CD4-positive, alpha-beta T cell treated with Interleukin-17A for 4 hours (primary cell): ENCODE measurements around the gene NDUFA5.
A peak's percentile ranks its signal among the peaks of the same experiment; 100 is the strongest.

Experiments used
- DNase-seq: peaks from one replicate; pipeline ENCODE4 v3.0.0-alpha.2; 2020; ENCODE audit warnings: mixed read lengths

Gene NDUFA5

DNA sequence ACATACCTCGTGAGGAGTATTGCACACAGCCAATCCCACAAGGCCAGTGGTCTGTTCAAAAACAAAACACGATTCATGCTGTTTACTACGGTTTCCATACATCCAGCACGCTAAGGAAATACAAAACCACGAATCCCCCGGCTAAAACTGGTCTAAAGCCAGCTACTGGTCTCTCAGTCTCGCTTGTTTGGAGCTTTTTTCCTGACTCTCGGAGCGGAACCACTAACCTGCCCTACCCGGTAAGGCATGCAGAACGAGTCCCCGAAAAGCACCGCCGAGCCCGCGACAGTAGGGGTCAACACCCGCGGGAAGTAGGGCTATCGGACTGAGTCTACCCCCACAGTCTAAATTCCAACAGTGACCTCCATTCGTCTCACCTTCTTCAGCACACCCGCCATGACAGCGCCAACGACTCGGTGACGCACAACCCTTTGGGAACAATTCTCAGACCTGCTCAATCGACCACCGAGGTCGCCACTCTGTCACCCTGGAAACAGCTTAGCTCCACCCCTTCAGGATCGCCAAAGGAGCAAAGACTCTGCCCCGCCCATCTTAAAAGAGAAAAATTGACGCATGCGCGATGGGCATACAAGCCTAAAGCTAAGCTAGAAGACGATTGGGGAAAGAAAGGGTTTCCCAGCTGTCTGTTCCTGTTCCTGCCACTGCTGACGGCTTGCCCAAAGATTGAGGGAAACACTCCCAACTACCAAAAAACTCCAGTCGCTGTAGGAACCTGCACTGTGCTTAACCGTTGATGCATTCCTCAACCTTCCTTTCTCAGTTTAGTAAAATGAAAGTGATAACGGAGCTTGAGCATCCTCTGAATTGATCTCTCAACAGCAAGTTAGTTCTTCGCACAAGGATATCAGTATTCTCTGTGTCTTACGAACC is at the start of gene NDUFA5:
Gene NDUFA5 (minus strand): TSS at position 421 of the 891 bp plus-strand sequence. CDS start 23 bp downstream, at position 398.
- DNase-seq: peak; percentile 96

- no peak for DNase-seq
Observed at GRCh38 chr7:123604739-123605138, 47.1 kb upstream of the NDUFA5 start.

DNA sequence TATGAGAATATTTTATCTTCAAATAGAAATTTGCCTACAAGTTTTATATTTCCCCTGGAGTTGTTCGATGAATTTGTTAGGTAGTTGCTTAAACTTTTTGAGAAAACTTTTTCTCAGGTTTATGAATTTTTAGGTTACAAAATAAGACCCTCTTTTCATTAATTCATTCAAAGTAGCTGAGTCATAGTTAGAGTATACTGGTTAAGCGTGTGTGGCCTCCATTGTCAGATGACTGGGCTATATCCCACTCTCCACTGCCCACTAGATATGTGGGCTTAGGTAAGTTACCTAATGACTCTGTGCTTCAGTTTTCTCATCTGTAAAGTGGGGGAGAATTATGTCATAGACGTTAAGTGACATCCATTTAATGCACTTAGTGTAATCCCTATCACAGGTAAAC is 45.0 kb upstream of the NDUFA5 start:
- no peak for DNase-seq

- no peak for DNase-seq
Observed at GRCh38 chr7:123601530-123601929, 43.9 kb upstream of the NDUFA5 start, which contains the start of gene ASB15. TSS of gene ASB15 (plus strand) at chr7:123601821. CDS start at chr7:123614503, 12,682 bp downstream.

GRCh38 chr7:123600876-123601275 is 43.3 kb upstream of the NDUFA5 start:
- DNase-seq: no peak

DNA sequence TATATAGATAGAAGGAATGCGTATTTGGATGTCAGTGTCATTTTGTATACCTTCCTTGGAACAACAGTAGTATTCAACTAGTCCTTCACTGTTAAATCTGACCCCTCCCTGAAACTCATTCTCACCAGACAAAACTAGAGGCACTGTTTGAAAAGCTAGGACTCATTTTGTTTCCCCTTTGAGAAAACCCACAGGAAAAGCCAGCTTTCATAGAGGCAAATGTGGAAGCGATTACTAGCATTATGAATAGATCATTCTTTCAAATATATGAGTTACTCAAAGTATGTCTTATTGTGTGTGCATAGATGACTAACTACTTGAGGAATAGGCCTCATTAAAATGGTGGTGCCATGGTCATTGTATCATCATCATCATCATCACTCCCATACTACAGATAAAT is 42.1 kb upstream of the NDUFA5 start:
- no peak for DNase-seq

- DNase-seq: no peak
Observed at GRCh38 chr7:123598657-123599056, 41.0 kb upstream of the NDUFA5 start.

DNA sequence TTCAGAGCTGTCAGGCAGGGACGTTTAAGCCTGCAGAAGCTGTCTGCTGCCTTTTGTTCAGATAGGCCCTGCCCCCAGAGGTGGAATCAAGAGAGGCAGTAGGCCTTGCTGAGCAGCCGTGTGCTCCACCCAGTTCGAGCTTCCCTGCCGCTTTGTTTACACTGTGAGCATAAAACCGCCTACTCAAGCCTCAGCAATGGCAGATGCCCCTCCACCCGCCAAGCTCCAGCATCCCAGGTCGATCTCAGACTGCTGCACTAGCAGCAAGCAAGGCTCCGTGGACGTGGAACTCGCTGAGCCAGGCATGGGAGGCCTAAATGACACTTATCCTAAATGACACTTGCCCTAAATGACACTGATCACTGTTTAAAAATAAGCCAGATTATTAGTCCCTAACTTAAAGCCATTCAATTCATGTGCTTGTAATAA is 37.2 kb upstream of the NDUFA5 start:
- no peak for DNase-seq

- no peak for DNase-seq
Observed at GRCh38 chr7:123588376-123588775, 30.8 kb upstream of the NDUFA5 start.

- no peak for DNase-seq
Observed at GRCh38 chr7:123583821-123584220, 26.2 kb upstream of the NDUFA5 start.

DNA sequence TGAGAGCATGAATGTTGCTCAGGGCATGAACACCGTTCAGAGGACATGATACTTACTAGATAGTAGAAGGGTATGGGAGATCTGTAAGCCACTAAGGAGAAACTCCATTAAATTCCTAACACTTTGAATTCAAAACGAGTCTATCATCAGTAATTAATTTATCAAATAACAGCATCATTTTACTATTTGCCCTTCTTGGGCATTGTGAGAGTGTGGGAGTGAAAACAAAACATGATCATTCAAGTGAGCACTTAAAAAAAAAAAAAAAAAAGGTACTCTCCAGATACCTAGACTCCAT is 23.5 kb upstream of the NDUFA5 start:
- no peak for DNase-seq

DNA sequence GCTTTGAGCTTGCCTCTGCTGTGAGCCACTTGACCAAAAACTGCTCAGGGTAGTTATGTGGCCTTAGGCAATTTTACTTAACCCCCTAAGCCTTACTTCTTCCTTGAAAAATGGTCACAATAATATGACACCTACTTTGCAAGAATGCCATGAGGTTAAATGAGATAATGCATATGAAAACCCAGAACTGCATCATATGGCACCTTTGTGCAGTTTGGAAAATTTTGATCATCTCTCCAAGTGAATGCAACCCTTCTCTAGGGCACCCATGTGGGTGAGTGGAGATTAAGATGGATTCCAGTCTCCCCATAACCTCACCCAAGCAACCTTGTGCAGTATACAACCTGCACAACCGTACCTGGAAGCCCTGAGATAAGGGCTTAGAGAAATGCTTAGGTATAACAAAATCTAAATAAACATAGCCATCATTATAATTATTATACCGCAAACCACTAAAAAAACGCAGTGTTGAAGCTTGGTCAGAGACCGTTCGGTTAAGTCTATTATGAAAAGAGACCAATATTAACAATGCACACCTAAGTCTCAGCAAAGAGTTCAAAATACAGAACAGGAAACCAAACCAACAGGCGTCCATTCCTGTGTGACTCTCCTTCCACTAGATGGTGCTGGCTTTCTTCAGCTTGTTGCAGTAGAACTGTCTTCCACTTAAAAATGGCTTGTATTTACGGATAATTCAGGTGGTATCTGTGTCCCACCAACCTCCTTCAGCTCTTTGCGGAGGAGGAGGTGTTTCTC is 23.0 kb upstream of the NDUFA5 start:
- DNase-seq: no peak

DNA sequence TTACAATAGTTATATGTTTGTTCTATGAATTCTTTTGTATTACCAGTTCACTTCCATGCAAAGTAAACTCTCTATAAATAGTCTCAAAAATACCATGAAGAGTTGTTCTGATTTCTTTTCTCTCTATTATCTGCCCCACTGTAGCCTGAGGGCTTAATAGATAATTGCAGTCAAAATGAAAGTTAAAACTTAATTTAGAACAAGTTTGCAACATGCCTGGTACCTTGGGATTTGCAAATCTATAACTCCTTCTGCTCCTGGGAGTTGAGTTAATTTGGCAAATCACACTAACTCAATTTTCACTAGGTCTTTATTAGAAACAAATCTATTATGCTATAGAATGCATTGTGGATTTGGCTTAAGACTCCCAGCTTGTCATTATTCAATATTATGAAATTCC is 21.8 kb upstream of the NDUFA5 start:
- DNase-seq: no peak

DNA sequence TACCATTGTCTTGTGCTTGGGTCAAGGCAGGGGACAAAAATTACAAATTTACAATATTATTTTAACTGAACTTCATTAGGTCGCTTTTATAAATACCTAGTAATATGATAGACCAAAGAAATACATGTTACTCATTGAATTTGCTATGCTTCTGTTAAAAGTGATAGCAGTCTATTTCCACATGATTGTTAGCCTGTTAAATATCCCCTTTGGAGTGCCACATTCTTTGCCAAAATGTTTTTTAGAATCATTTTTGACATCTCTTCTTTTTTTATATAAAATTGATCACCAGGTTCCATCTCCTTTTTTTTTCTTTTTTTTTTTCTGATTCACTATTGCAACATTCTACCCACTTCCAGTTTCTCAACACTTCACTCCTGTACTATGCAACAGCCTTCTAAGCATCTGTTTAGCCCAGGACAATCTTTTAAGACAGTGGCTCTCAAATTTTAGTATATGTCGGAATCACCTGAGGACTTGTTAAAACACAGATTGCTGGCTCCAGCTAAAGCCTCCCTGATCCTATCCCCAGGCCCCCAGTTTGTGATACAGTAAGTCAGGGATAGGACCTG is 16.4 kb upstream of the NDUFA5 start:
- no peak for DNase-seq

- no peak for DNase-seq
Observed at GRCh38 chr7:123573341-123573740, 15.7 kb upstream of the NDUFA5 start.

GRCh38 chr7:123571684-123572083 is 14.1 kb upstream of the NDUFA5 start:
- no peak for DNase-seq

GRCh38 chr7:123571187-123571586 is 13.6 kb upstream of the NDUFA5 start:
- no peak for DNase-seq

DNA sequence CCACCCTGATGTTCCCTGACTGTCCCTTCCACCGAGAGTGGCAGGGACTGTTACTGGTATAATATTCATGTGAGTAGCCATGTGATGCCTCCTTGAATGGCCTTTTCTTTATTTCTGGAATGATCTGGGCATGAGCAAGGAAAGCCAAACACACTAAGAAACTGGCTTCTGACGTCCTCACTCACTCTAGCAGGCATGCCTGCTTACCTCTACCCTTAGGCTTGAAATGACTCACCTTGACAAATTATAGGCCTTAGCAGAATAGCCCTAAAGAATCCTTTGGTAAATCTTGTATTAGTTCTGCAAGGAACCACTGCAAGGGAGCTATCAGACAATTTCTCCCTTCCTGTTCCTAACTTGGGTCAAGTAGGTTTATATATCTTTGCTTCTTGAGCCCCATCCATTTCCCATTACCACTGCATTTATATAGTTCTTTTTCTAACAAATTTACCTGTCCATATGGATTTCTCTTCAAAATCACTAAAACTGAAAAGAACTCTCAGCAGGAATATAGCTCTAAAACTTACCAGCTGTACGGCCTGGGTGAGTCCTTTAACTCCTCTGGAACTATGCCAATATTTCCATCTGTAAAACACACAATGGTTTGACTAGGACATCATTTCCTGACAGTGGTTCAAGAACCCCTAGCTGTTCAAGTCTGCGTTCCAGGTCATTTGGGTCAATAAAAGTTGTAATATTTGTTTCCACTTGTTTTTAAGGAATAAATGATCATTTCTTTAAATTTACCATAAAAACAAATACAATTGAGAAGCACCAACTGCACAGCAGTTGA is 13.0 kb upstream of the NDUFA5 start:
- DNase-seq: no peak

GRCh38 chr7:123569352-123570010 is 11.9 kb upstream of the NDUFA5 start:
- DNase-seq: no peak

- no peak for DNase-seq
Observed at GRCh38 chr7:123562121-123562520, 4.5 kb upstream of the NDUFA5 start.

DNA sequence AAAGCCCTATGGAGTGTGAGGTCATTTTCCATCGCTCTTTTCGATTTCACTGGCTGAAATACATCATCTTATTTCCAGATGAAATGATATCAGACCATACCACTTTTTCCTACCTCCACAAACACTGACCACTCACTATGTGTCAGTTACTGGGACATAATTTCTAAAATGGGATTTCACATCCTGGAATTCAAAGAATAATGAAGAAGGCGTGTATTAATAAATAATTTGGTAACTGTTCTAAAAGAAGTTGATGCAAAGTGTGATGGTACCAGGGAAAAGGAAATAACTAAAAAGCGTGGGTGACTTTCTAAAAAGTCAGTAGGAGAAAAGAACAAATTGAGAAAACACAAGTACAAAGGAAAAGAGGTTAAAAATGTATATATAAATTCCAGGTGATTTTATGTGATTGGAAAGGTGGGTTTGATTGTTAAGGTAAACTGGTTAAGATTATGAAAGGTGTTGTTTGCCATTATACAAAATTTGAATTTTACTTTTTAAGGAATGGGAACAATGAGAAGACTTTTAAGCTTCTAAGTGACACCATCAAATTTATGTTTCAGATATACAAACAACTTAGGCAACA is 764 bp upstream of the NDUFA5 start:
- no peak for DNase-seq

DNA sequence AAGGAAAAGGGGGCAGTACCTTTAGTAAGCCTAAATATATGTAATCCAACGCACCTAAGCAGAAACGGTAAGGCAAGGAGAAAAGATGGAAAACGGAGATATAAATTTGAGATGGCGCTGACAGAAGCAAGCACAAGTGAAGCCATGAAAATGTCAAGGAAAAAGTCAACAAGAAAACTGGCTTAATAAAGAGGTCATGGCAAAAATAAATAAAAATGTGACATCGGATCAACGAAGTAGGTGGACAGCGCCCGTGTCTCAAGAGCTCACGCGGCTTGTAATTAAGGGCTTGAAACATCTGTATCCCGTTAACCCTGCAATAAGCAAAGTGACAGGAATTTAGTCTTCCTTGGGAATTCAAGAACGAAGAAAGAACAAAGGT is 611 bp downstream of the NDUFA5 start:
- DNase-seq: no peak
